Measurements from ENCODE around the gene TBC1D22A. TPM values are rescaled to one million over a fixed set of nuclear protein-coding genes. Genes with fewer than 3 reads are reported as not detected.

Gene TBC1D22A
- total RNA-seq, 1 donor from 2014 or later, result 10.6 TPM

DNA sequence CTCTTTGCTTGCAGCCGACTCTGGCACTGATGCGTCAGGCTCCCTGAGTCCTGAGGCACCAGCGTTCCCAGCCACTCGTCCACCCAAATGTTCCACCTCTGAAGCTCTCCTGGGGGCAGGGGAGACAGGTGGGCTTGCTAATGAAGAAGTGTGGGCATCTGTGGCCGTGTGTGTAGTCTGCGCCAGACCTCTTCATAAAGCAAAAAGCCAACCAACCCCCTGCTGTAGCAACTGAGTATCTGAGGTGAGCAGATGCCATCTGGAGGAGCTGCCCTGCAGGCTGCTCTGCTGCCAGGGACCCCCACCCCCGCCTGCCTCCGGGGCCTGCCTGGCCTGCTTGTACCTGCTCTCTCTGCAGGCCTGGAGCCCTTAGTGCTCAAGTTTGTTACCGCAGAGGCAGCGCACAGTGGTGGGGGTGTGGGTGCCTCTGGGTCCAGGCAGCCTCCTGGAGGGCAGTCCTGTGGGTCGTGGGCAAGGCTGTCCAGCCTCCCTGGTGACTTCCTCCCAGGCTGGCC is 272.5 kb downstream of the TBC1D22A start:
- Histone ChIP-seq H3K27ac (no peak overlapping the region), H3K79me2 (ENCODE audit: low read depth) (no peaks in the 10 kb centered on the region), H3K4me2 (no peak overlapping the region), H3K27me3 (no peaks in the 10 kb centered on the region), H2AFZ (replicated peaks) (no peak overlapping the region), H3F3A (ENCODE audit: low read depth) (no peaks in the 10 kb centered on the region), H3K4me1 (peaks cover 16% of the 10 kb centered on the region), H4K20me1 (ENCODE audit: low read depth) (peaks cover 15% of the 10 kb centered on the region), H3K9me3 (ENCODE audit: low read depth) (no peaks in the 10 kb centered on the region), H3K9ac (no peak overlapping the region), H3K36me3 (no peaks in the 10 kb centered on the region), H3K4me3 (no peak overlapping the region)
- no peak overlapping the region for H3K4me3 Mint-ChIP-seq
- peaks cover 2% of the 10 kb centered on the region for H3K9me3 Mint-ChIP-seq
- H3K36me3 Mint-ChIP-seq, result peaks cover 1% of the 10 kb centered on the region
- H3K27me3 Mint-ChIP-seq (ENCODE audit: insufficient read depth, low read depth), result peaks cover 4% of the 10 kb centered on the region
- DNase-seq (ENCODE audit: low spot score), result no peak
- TF ChIP-seq, protein P1, sequence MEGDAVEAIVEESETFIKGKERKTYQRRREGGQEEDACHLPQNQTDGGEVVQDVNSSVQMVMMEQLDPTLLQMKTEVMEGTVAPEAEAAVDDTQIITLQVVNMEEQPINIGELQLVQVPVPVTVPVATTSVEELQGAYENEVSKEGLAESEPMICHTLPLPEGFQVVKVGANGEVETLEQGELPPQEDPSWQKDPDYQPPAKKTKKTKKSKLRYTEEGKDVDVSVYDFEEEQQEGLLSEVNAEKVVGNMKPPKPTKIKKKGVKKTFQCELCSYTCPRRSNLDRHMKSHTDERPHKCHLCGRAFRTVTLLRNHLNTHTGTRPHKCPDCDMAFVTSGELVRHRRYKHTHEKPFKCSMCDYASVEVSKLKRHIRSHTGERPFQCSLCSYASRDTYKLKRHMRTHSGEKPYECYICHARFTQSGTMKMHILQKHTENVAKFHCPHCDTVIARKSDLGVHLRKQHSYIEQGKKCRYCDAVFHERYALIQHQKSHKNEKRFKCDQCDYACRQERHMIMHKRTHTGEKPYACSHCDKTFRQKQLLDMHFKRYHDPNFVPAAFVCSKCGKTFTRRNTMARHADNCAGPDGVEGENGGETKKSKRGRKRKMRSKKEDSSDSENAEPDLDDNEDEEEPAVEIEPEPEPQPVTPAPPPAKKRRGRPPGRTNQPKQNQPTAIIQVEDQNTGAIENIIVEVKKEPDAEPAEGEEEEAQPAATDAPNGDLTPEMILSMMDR (IDR thresholded peaks at IDR 0.05), result no peak
- TF ChIP-seq EZH2phosphoT487 (IDR thresholded peaks at IDR 0.05) (no peak), EZH2 (IDR thresholded peaks at IDR 0.05) (no peak)
- peaks cover 31% of the 10 kb centered on the region for H3K4me1 Mint-ChIP-seq
- no peak overlapping the region for H3K27ac Mint-ChIP-seq

DNA sequence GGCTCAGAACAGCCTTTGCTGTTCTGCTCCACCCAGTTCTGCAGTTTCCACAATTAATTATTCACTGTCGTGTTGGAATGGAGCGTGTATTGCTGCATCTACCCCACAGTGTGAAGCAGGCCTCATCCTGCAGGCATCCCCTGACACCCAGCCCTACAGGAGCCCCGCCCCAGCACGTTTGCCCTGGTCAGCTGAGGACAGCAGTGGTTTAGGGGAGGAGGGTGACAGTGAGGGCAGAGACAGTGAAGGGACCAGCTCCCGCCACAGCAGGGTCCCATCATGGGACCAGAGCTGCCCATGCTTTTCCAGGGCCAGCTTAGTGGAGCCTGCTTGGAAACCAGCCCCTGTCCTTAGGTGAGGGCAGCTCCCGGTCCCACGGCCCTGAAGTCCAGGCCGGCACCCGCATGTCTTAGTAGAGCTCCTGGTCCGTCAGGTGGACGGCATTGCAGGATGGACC is 273.0 kb downstream of the TBC1D22A start:
- H3K4me3 ChIP-seq, result no peak overlapping the region
- no peak overlapping the region for H3K27ac ChIP-seq
- Mint-ChIP-seq H3K27me3 (ENCODE audit: insufficient read depth, low read depth) (peaks cover 4% of the 10 kb centered on the region), H3K4me1 (peaks cover 27% of the 10 kb centered on the region), H3K27ac (no peak overlapping the region), H3K9me3 (peaks cover 2% of the 10 kb centered on the region), H3K4me3 (no peak overlapping the region), H3K36me3 (peaks cover 1% of the 10 kb centered on the region)
- H3K79me2 ChIP-seq (ENCODE audit: low read depth), result no peaks in the 10 kb centered on the region
- TF ChIP-seq EZH2phosphoT487 (IDR thresholded peaks at IDR 0.05) (no peak), EZH2 (IDR thresholded peaks at IDR 0.05) (no peak)
- TF ChIP-seq, protein P1 (IDR thresholded peaks at IDR 0.05), result no peak
- H3K4me1 ChIP-seq, result peaks cover 11% of the 10 kb centered on the region
- H2AFZ ChIP-seq (replicated peaks), result no peak overlapping the region
- no peaks in the 10 kb centered on the region for H3K36me3 ChIP-seq
- no peak overlapping the region for H3K4me2 ChIP-seq
- no peak overlapping the region for H3K9ac ChIP-seq
- H3K9me3 ChIP-seq (ENCODE audit: low read depth), result no peaks in the 10 kb centered on the region
- no peaks in the 10 kb centered on the region for H3F3A ChIP-seq (ENCODE audit: low read depth)
- no peak for DNase-seq (ENCODE audit: low spot score)
- H4K20me1 ChIP-seq (ENCODE audit: low read depth), result peaks cover 10% of the 10 kb centered on the region
- no peaks in the 10 kb centered on the region for H3K27me3 ChIP-seq

DNA sequence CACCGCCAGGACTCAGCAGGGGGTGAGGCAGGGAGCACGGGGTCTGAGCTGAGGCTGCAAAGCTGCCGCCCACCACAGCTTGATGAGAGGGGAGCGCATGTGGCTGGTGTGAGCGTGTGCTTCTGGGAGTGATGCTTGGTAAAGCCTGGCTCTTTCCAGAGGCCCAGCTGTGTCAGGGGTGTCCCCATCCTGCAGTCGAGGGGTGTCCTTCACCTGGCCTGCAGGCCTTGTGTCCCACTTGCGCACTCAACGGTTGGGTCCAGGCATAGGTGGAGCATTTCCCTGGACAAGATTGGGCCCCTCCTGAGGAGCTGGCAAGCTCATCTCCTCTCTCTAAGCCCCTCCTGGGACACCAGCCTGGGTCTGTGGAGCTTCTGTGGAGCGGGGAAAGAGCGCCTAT is 273.9 kb downstream of the TBC1D22A start:
- no peak for DNase-seq (ENCODE audit: low spot score)
- Histone ChIP-seq H3K4me1 (peaks cover 6% of the 10 kb centered on the region), H3K27me3 (no peaks in the 10 kb centered on the region), H4K20me1 (ENCODE audit: low read depth) (peaks cover 5% of the 10 kb centered on the region), H3K4me2 (no peak overlapping the region), H2AFZ (replicated peaks) (no peak overlapping the region), H3K9ac (no peak overlapping the region), H3K9me3 (ENCODE audit: low read depth) (no peaks in the 10 kb centered on the region), H3K36me3 (no peaks in the 10 kb centered on the region), H3K4me3 (no peak overlapping the region), H3K79me2 (ENCODE audit: low read depth) (no peaks in the 10 kb centered on the region), H3K27ac (no peak overlapping the region), H3F3A (ENCODE audit: low read depth) (no peaks in the 10 kb centered on the region)
- peaks cover 25% of the 10 kb centered on the region for H3K4me1 Mint-ChIP-seq
- TF ChIP-seq, protein P1 (IDR thresholded peaks at IDR 0.05), result no peak
- TF ChIP-seq EZH2 (IDR thresholded peaks at IDR 0.05) (no peak), EZH2phosphoT487 (IDR thresholded peaks at IDR 0.05) (no peak)
- H3K4me3 Mint-ChIP-seq, result no peak overlapping the region
- peaks cover 2% of the 10 kb centered on the region for H3K9me3 Mint-ChIP-seq
- H3K36me3 Mint-ChIP-seq, result peaks cover 1% of the 10 kb centered on the region
- no peak overlapping the region for H3K27ac Mint-ChIP-seq
- H3K27me3 Mint-ChIP-seq (ENCODE audit: insufficient read depth, low read depth), result peaks cover 5% of the 10 kb centered on the region

Data from neural progenitor cell (in vitro differentiated cells).